NCI-H2227 treated with DMSO at 0.1 percent for 48 hours (cell line): ENCODE measurements around the gene MARS1.
A peak's percentile ranks its signal among the peaks of the same experiment; 100 is the strongest.
"Not testable (repeated sequence)": the region's sequence is repeated elsewhere in the genome, so short reads cannot be mapped to it uniquely, and the experiment has no call there.

Source experiments
- DNase-seq: peaks from one replicate; lab custom pipeline; 2025; lab: John Stamatoyannopoulos, UW

MARS1 gene

DNA sequence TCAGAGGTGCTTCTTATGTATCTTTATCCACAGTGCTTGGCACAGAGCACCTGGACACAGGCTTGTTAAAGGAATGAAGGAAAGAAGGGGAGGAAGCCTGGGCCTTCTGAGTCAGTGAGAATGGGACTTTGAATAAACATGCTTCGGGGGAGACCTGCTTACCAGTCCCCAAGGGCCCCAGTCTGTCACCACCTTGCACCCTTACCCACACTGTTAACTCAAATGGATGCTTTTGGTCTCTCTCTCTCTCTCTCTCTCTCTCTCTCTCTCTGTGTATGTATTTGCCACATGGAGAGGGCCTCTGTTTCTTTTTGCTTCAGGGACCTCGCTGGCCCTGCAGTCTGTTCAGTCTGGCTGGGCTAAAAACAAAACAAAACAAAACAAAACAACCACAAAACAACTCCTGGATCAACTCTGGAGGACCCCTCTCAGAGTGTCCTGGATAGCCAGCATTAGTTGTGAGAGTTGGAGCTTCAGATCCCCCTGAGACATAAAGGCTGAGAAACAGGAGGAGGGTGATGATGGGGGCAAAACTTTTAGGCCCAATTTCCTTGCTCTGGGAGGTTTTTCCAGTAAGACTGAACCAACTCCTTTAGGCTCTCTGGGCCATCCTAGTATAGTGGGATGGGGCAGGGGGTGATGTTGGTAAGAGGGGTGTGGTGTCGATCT is 63.9 kb downstream of the MARS1 start:
- DNase-seq = no peak

DNA sequence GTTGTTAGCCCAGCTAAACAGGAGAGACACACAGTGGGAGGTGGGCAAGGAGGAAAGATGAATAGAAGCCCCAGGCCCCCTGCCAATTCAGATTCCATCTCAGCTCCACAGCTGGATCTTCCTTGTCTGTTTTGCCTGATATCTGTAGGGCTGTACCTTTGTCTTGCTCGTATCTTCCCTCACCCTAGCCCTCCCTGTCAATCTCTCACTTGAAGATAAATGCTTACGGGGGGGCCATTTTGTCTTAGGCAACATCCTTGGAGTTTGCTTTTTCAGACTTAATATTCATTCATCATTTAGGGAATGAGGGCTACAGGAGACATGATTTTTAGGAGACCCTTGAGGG is 64.4 kb downstream of the MARS1 start:
- DNase-seq = no peak

DNA sequence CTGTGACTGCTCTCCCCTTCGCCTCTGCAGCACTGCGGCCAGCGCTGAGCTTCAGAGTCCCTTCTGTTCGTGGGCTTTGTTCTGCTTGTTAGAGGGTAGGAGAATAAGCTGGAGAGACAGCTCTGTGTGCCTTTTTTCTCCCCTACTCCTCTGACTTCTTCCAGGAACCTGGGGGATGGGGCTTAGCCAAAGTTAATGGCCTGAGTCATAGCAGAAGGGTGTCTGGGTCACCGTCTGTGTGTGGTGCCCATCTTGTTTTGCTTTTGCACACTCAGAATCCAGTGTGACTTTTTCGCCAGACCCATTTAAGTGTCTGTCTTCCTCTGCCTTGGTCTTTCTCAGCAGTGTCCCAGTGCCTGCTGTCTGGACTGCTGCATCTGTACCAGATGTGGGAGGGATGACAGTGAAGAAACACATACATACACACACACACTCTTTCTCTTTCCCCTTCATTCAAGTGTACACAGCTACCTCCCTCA is 65.0 kb downstream of the MARS1 start:
- peak; percentile 1 for DNase-seq

DNA sequence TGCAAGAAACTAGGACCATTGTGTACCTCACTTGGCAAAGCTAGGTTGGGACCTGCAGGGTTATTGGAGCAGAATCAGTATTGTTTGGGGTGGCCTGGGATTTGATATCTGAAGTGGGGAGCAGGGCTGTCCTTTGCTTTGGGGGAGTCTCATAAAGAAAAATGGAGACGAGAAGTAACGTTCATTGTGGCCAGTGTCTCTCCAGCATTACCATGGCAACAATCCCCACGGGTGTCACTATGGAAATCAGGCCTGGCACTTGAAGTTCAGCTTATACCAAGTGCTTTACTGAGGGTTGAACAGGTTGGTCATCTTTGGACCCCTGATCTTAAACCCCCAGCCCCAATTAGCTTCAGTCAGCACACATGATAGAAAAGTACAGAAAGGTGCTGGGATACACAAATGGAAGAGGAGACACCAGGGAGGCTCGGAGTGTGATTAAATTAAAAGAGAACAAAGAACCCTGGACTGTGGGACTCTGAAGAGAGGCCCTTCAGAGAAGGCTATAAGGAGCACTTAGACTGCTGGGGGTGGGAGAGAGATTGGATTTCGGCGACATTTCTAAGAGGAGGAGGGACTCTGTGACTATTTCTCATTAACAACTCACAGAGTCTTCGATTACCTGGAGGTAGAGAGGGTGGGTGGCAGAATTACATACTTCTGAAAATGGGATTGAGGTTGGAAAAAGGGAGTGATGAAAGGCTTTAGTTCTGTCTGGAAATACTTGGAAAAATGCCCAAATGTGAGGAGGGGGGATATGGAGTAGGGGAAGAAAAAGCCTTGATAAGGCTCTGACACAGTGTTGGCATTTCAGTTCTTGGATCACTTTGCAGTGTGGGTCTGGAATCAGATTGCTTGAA is 65.7 kb downstream of the MARS1 start:
- no peak for DNase-seq

DNA sequence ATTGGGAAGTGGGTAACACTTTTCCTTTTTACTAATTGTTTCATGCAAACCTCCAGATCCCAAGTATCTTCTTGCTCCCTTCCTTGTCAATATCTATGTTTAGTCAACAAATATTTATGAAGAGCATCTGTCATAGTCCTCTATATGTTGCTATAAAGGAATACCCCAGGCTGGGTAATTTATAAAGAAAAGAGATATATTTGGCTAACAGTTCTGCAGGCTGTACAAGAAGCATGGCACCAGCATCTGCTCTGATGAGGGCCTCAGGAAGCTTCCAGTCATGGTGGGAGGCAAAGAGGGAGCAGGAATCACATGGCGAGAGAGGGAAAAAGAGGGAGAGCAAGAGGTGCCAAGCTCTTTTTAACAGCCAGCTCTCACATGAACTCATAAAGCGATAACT is 66.6 kb downstream of the MARS1 start:
- no peak for DNase-seq

DNA sequence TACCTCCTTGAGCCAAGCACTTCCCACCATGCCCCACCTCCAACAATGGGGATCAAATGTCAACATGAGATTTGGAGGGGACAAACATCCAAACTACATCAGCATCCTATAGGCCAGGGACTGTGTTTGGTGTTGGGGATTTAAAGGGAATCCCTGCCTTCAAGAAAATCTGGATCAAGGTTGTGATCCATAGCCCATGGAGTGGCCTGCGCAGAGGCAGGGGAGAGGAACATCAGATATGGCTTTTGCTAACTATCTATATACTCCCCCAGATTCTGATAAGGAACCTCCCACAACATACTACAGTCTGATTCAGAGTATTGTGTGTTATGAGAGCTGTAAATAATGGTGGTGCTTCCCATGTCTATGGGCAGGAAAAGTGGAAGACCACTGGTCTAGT is 67.0 kb downstream of the MARS1 start:
- no peak for DNase-seq

DNA sequence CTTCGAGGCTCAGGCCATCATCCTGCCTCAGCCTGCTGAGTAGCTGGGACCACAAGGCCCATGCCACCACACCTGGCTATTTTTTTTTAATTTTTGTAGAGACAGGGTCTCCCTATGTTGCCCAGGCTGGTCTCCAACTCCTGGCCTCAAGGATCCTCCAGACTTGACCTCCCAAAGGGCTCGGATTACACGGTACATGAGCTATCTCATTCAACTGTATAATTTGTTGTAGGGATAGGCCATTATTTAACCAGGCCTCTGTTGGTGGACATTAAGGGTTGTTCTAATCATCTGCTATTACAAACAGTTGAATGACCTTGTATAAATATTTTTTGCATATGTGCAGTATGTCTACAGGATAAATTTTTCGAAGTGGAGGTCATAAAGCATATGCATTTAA is 71.0 kb downstream of the MARS1 start:
- DNase-seq = no peak

DNA sequence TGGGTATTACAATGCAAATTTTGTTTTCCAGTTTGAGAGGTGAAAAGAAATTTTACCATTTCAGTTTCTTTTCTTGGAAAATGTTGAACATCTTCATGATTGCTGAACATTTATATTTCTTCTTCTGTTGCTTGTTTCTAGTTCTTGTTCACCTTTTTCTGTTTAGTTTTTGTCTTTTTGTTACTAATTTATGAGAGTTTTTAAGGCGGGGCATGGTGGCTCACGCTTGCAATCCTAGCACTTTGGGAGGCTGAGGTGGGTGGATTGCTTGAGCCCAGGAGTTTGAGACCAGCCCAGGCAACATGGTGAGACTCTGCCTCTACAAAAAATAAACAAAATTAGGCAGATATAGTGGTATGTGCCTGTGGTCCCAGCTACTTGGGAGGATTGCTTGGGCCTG is 72.6 kb downstream of the MARS1 start:
- no peak for DNase-seq

DNA sequence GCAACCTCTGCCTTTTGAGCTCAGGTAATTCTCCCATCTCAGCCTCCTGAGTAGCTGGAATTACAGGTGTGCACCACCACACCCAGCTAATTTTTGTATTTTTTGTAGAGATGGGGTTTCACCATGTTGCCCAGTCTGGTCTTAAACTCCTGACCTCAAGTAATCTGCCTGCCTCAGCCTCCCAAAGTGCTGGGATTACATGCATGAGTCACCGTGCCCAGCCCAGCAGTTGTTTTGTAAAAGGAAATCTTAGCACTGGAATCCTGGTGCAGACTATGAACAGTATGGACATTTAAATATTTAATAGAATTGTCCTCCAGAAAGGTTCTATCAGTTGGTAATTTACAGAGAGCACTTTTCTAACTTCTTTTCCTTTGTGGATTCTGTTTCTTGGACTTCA is 73.2 kb downstream of the MARS1 start:
- not testable (repeated sequence) for DNase-seq

DNA sequence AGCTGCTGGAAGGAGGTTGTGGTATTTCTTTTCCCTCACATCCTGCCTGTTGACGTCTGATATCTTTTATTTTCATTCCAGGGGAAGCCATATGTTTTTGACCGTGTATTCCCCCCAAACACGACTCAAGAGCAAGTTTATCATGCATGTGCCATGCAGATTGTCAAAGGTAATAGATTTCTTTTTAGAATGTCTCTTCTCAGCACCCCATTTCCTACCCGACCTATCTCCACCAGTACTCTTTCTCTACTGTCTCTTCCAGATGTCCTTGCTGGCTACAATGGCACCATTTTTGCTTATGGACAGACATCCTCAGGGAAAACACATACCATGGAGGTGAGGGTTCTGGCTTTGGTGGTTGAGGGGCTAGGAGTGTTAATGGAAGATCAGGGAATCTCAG is 75.5 kb downstream of the MARS1 start:
- no peak for DNase-seq

DNA sequence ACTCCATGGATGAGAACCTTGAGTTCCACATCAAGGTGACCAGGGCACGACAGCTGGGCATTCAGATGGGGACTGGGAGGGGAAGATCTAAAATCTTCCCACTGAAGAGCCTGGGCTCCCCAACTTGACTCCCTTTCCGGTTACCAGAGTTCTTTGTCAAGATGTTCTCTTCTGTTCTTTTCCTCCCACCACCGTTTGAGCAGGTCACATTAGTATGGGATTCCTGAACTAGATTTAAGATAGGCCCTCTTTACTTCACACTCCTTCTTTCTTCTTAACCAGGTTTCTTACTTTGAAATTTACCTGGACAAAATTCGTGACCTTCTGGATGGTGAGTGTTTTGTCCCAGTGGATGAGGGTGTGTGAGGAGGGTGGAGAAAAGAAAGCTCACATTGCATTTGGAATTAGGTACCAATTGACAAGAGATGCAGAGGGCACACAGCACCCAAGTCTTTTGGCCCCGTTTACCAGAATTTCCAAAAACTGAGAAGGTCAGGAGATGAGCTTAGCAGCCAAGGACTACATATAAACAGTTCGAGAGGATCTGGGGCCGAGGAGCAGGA is 76.4 kb downstream of the MARS1 start:
- DNase-seq = no peak
